ENCODE measurements around the gene ATP6V0A4.
"Not testable (repeated sequence)": the region's sequence is repeated elsewhere in the genome, so short reads cannot be mapped to it uniquely, and the experiment has no call there.

The ATP6V0A4 gene

DNA sequence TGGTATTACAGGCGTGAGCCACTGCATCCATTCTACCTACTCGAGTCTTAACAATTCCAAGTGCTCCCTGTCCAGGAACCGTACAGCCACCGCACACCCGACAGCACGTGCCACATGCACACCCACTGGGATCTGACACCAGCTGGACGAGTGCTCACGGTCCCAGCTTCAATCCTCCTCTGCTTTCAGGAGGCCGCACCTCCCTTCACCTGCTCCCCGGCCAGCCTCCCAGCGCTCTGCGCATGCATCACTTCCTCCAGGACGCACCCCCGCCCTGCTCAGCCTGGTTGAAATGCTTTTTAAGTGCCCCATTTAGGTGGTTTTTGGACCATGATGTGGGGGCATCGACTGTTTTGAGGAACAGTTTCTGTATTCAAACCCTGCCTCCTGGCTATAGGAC, 47.5 kb downstream of the ATP6V0A4 start:
- no peak for DNase-seq (ENCODE audit: low read depth)

DNA sequence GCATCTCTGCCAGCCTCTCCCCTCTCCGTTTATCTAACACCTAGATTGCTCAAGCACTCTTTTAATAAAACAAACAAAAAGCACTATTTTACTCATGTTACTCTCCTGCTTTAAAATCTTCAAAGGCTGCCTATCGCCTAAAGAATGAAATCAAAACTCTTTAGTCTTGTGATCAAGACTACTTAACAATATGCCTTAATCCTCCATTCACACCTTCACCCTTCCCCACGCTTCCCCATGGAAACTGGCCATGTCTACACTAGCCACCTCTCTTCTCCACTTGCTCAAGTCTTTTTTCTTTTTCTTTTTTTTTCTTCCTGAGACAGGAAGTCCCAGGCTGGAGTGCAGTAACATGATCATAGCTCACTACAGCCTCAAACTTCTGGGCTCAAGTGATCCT, 48.0 kb downstream of the ATP6V0A4 start:
- no peak for DNase-seq (ENCODE audit: low read depth)

DNA sequence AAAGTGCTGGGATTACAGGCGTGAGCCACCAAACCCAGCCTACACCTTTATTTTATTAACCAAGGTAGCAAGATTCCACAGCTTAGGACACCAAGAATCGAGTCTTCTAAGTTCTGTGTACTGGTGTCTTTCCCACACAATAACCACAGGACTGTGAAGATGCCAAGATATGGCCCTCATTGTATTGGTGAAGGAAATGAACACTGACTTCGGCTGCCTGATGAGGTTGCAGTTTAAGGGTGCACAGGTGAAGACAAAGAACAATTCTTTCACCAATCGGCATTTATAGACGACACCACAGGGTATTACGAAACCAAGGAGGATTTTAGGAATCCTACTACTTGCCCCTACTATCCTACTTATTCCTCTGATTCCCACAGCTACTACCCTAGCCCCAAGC, 49.3 kb downstream of the ATP6V0A4 start:
- DNase-seq (ENCODE audit: low read depth): no peak

DNA sequence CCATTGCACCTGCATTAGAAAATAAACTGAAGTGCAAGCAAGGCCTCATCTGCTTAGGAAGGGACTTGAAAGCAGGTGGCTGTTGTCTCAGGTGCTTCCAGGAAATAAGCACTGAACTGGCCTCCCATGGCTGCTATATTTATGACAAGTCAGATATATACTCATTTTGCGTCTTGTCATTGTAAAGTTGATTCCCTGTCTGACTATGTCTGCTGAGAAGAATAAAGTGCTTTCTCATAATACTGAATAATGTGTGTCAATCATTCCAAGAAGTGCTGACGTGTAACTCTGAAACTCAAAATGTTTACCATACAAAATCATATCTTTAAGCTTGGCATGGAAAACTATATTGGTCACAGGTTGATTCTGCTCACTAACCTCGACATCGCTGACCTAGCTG, 51.9 kb downstream of the ATP6V0A4 start:
- no peak for DNase-seq (ENCODE audit: low read depth)

DNA sequence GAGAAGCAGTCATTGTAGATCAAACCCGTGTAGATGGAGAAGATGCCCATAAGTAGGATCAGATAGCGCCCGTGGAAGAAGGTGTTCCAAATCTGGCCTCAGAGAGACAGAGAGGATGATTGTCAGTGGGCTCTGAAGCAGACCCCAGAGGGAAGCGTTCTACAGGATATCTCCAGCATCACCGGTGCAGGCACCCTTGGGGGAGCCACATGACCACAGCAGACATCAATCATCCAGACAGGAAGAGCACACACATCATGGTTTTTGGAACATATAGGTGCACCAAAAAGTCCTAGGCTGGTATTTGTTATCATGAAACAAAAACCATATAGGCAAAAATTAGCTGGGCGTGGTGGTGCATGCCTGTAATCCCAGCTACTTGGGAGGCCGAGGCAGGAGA, 52.8 kb downstream of the ATP6V0A4 start:
- no peak for DNase-seq (ENCODE audit: low read depth)

DNA sequence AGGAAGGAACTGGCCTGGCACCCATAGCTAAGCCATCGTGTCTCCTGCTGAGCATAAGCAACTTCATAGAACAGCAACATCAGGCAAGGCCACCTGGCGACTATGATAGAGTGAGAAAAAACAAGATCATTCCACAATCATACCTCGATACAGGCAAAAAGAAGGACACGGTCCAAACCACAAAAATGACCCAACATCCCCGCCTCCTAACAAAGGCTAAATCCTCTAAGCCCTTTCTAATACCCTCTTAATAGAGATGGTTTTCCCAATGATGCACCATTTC, 56.6 kb downstream of the ATP6V0A4 start:
- no peak for DNase-seq (ENCODE audit: low read depth)

DNA sequence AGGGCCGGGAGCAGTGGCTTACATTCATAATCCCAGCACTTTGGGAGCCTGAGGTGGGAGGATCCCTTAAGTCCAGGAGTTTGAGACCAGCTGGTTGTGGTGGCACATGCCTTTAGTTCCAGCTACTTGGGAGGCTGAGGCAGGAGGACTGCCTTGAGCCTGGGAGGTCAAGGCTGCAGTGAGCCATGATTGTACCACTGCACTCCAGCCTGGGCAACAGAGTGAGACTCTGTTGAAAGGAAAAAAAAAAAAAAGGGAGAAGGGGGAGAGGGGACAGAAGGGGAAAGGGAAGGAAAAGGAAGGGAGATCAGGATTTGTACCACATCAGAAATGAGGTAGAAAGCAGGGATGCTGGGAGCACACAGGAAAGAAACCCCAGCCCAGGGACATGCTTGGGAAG, 58.1 kb downstream of the ATP6V0A4 start:
- no peak for DNase-seq (ENCODE audit: low read depth)

DNA sequence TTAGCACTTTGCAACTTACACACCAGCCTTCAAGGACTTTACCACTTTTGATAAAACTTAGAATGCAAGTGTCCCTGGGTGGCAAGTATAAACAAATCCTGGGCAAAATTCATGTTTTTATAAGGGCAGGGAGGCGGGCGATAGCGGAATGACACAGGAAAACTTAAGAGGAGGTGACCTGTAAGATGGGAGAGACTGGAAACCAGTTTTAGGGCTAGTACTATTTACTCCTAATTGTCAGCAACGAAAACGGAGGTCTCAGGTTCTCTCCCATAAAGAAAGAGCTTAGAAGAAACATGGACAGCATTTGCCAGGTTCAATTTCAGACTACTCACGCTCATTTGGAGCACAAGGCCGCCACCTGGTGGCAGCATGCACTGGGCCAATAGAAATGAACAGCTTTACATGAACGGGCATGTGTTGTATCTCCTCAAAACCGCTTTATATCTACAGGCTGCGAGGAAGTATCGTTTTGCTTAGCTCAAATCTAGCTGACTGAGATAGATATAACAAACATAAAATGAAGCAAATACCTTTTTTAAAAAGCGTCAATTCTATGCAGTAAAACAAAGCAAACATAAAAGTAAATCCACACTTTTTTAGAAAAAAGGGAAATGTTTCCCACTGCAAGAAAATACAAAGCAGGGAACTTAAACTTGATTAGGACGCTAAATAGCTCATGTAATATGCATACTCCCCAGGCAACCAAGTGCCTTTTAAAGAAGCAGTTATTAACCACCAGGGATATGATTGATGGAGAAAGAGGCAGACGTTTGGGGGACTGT, 59.3 kb downstream of the ATP6V0A4 start:
- peak; percentile 71 for DNase-seq (ENCODE audit: low read depth)

DNA sequence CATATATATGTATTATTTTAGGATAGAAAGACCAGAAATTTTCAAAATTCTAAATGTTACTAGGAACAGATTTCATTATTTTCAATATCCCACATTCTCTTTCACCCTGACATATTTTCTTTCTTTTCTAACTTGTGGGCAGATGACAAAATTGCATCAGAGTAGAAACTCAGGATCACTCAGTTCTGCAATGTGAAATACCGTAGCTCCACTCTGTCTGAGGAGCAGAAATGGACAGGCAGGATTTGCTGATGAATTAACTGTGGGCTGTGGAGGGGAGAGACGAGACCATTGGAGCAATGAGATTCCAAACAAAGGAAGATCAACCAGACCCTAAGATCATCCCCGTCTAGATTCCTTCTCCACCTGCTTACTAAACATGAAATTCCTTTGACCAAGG, 59.9 kb downstream of the ATP6V0A4 start:
- no peak for DNase-seq (ENCODE audit: low read depth)

DNA sequence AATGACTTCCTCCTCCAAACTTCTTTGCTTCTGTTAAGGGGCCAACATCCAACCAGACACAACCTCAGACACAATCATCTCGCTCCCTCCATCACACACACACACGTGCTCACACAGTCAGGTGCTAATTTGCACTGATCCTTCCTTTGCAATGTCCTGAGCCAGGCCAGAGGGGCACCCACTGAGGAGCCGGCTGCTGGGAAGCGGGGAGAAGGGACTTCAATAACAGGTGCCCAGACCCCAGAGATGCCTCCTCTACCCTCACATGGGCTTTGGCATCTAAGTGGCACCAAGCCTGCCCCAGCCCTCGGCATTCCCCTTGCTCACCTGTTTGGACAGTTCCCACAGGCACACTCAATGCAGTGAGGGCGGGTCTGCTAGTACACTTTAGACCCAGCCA, 62.6 kb downstream of the ATP6V0A4 start:
- no peak for DNase-seq (ENCODE audit: low read depth)

DNA sequence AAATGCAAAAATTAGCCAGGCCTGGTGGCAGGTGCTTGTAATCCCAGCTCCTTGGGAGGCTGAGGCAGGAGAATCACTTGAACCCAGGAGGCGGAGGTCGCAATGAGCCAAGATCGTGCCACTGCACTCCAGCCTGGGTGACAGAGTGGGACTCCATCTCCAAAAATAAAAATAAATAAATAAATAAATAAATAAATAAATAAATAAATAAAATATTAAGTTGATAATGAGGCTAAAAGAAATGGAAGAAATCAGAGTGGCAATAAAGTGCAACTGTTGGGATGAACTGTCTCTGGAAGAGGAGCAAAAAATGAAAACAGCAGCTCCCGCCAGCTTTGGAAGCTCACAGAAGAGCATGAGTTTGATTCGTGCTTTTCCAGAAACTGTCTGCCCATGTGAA, 66.3 kb downstream of the ATP6V0A4 start:
- DNase-seq (ENCODE audit: low read depth): not testable (repeated sequence)

DNA sequence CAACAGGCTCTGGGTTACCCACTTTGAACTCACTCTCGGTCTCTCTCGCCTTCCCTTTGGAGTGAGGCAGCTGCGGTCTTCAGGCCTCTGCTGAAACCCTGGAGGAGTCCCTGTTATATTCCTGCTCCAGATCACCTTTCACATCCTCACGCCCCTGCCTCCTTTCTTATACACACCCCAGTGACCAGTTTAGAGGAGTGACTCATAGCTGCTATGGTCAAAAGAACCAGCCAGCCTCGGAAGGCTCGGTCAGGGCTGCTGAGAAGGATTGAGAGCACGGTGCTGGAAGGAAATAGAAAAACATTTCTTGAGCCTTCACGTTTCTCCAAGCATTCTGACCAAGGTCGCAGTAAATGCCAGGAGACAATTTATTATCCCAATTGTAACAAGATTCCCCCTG, 68.6 kb downstream of the ATP6V0A4 start:
- no peak for DNase-seq (ENCODE audit: low read depth)

DNA sequence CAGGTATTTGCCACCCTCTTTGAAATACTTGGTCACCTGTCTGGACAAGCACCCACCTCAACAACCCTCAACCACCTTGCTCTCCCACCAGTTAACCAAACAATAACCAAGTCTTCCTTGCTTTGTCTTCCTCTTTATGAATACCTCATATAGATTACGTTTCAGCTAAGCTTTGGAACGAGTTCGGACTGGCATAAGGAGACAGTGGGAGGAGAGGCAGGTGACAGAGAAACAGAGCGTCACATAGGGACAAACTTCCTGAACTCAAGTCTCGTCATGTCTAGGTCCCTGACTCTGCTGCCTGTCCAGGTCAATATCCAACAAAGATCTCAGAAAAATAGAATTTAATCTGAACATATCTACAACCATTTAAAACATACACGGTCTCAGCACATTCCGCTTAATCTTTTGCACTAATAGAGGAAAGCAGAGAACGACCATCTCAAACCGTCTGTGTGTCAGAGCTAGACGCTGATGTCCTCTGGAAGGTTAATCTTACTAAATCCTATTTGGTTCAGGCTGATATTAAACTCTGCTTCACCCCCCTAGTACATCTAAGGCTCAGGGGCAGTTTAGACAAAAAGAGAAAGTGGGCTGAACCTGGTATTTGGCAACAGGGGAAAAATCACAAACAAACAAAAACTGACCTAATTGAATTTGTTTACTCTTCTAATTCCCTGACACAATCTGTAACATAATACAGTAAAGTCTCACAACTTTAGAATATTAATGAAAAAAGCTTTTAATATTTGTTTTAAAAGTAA, 70.5 kb downstream of the ATP6V0A4 start:
- DNase-seq (ENCODE audit: low read depth): no peak

DNA sequence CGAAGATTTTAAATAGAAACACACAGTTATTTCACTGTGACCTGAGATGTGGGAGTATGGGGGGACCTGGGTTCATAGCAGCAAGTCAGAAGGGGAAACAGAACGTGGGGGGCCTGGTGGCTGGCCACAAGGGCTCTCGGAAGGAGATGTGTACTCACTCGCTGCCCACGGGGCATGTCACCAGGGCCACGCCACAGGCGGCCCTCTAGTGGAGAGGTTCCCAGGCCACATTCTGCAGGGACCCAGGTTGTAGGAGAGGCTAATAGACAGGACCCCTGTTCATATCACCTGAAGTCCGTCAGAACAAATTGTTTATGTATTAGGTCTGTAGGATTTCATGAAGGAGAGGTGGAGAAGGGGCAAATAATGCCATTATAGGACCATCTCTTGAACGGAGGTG, 71.7 kb downstream of the ATP6V0A4 start:
- DNase-seq (ENCODE audit: low read depth): no peak

DNA sequence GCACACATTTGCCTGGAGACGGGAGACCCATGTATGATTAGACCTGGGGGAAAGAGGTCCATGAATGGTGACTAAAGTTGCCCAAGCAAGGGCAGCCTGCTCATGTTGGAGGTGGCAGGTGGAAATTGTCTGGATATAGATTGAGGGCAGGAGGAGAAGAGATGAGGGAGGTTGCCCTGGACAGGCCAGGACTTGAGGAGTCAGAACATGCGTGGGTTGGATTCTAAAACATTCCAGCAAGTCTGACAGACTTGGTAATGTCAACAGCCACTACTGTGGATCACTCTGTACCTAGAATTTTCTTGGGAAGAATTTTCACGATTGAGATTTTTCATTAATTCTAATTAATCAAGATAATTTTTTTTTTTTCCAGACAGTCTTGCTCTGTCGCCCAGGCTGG, 77.7 kb downstream of the ATP6V0A4 start:
- DNase-seq (ENCODE audit: low read depth): no peak

DNA sequence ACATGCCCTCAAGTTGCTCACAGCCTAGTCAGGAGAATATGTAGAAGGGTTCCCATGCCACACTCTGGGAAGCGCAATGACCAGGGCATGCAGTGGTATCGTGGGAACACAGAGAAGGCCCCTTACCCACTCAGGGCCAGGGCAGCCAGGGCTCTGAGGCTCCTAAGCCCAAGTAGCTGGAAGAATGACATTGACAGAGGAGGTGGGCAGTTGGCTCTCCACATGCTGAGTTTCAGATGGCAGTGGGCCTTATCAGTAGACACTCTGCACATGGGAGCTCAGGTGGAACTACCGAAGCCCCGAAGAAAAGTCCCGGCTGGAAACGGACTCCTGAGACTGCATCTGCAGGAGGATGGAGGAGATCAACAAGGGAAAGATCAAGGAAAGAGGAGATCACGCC, 81.1 kb downstream of the ATP6V0A4 start:
- no peak for DNase-seq (ENCODE audit: low read depth)

DNA sequence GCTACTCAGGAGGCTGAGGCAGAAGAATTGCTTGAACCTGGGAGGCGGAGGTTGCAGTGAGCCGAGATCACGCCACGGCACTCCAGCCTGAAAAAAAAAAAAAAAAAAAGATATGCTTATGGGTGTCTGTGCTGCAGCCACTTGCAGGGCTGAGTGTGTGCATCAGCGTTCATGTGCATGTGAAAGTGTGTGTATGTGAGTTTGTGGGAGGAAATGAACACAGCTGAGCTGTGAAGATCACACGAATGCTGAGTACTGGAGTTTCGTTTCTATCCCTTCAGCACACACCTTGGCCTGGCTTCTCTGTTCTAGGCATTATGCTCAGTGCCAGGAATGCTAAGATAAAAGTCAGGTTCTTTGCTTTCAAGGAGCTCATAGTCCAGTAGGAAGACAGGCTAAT, 84.8 kb downstream of the ATP6V0A4 start:
- DNase-seq (ENCODE audit: low read depth): no peak

DNA sequence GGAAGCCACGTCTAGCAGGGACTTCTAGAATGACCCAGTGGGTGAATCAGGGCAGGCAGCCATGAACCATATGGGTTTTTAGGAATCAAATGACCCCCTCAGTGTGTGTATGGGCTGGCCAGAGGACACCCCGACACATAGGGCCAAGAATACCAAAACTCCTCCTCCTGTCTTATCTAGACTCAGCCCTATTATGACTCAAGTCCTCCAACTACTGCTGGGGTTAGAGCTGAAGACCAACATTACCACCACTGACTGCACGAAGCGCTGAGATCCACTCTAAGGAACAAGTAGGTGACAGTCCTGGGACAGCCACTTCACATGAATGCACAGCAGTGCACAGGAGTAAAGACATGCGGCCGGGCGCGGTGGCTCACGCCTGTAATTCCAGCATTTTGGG, 85.3 kb downstream of the ATP6V0A4 start:
- DNase-seq (ENCODE audit: low read depth): no peak

DNA sequence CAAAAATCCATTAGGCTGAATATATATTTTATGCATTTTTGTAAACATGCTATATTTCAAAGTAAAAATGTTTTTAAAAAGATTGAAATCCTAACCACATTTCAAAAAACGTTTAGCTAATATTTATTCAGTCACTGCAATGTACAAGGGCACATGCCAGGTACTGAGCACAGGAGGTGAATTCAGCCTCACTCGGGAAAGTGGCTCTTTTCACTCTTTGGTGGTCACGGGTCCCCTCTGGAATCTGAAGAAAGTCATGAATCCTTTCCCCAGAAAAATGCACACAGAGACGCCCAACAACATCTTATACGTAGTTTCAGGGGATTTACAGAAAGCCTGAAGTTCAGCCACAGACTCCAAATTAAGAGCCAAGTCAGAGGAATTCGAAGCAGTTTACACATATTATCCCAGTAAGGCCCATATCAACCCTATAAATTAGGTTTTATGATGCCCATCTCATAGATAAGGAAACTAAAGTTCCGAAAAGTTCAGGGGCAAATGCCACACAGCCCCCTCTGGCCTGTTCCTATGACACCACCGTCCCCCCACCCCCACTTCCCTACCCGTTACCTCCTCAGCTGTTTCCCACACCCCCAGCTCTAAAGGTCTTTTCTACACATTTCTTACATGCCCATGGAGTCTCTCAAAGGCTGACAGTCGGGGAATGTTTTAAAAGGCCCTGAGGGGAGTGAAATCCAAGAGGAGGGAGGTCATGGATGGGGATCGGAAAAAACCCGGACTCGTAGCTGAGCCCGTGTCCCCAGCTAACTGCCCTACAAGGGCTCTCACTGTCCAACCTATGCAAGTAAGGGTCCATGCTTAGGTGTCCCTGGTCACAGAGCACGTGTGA, 87.2 kb downstream of the ATP6V0A4 start:
- no peak for DNase-seq (ENCODE audit: low read depth)

DNA sequence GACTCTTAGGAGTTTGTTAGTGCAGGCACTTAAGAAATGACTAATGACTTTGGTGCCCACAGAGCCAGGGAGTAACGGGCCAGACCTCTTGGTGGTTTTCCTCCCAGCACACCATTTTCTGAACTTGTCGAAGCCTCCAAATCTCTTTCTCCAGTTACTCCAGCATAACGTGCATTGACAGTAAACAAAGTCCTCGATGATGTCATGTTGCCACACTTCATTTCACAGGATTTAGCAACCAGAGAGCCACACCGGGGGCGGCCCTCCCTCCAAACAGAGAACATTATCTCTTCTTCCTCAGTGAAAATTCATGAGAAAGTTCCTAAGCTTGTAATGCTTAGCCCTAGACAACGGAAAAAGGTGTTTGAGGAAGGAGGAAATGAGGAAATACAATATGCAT, 92.8 kb downstream of the ATP6V0A4 start:
- DNase-seq (ENCODE audit: low read depth): no peak

DNA sequence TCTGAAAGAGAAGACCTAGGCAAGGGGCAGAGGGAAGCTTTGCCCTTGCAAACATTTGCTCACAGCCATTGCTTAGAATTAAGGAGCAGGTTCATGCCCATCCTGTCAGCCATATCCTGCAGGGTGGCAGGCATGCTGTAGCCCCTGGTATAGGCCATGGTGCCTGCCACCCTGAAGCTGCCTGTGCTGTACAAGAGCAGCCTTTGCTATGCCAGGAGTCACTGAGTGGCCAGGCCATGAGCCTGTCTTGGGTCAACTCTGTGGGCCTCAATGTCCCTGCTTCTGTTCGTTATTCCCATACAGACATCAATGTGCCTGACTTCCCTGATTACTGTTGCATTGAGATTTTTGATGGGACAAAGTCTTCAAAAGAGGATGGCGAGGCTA, 96.5 kb downstream of the ATP6V0A4 start:
- no peak for DNase-seq (ENCODE audit: low read depth)

DNA sequence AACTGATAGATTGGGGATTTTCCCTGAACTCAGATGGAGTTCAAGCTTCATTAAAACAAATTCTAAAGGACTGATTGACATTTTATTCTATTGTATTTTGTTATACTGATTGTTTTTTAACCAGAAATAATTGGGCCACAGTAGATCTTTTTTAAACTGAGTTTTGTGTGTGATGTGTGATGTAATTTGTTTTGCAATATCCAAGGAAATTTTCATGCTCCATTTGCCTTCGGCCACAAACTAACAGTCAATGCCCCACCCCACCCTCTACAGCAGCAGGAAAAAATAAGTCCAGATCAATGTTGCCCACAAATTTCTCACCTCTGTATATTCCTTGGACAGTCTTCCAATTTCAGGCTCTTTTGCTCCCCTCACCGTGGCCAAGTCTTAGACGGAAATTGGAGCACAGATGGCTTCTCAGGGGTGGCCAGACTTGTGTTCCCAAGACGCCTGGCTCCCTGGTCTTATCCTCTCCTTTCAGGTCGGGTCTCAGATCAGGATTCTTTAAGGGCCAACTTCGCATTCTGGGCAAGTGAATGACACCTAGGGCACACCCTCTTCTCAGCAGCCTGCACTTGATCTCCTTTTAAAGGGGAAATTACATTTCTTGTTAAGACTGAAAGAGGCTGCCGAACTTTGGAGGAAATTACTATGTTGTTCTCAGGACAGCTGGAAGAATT, 97.0 kb downstream of the ATP6V0A4 start, which contains the start of gene SVOPL:
Gene SVOPL (minus strand): TSS at position 506 of the 680 bp plus-strand sequence. CDS start 22,317 bp downstream, outside the sequence.
- no peak for DNase-seq (ENCODE audit: low read depth)

Measured in stimulated activated CD4-positive, alpha-beta T cell treated with anti-CD3 and anti-CD28 coated beads, Interleukin-2, amount 100 ng/mL, for 4 hours (primary cell).